ENCODE measurements around the gene C4orf50.

GRCh38 chr4:5930456-5930855 lies 87.8 kb downstream of the C4orf50 start:
- no peak for TF ChIP-seq CTCF (IDR thresholded peaks at IDR 0.05)
- no peak for TF ChIP-seq EP300 (IDR thresholded peaks at IDR 0.05; ENCODE audit: low read depth)
- TF ChIP-seq POLR2A (IDR thresholded peaks at IDR 0.05), result no peak
